SU-DHL-6 (cell line): Measurements from ENCODE around the gene FAM171A2.

Experiments
- EZH2phosphoT487 ChIP-seq: fragments of 200-600 bp; sonication (generic), shearing (Covaris generic); conservative IDR thresholded peaks from 2 replicates; pipeline ENCODE4 v1.6.1; 2018; ENCODE audit warnings: mild to moderate bottlenecking, antibody characterized with exemption, low read length, moderate library complexity, mixed read lengths
- TF ChIP-seq, protein P1 (sequence below): fragments of 200-600 bp; sonication (generic); IDR thresholded peaks from one replicate; pipeline ENCODE4 v1.5.1; 2017; ENCODE audit warnings: antibody characterized with exemption, mild to moderate bottlenecking, low read length, moderate library complexity; ENCODE audit not compliant: insufficient read depth, poor library complexity, severe bottlenecking

DNA sequence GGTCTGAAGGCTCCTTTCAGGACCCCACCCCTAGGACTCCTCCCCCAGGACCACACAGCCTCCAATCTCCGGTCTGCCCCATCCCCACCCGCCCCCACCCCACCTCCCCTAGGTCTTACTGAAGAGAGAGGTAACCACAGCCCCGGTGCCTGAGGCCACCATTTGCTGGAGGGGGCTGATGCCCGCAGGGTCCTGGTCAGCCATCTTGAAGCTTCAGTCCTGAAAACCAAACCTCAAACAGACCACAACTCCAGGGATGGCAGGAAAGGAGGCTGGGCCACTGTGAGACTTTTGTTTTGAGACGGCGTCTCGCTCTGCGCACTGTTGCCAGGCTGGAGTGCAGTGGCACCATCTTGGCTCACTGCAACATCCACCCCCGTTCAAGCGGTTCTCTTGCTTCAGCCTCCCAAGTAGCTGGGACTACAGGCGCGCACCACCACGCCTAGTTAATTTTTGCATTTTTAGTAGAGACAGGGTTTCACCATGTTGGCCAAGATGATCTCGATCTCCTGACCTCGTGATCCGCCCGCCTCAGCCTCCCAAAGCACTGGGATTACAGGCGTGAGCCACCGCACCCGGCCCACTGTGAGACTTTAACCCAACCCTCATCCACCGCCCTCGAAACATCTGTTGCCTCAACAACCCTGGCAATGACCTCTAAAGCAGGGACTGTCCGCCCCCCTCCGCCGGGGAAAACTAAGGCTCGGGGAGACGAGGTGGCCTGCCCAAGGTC is 40.1 kb downstream of the FAM171A2 start:
- TF ChIP-seq, protein P1, sequence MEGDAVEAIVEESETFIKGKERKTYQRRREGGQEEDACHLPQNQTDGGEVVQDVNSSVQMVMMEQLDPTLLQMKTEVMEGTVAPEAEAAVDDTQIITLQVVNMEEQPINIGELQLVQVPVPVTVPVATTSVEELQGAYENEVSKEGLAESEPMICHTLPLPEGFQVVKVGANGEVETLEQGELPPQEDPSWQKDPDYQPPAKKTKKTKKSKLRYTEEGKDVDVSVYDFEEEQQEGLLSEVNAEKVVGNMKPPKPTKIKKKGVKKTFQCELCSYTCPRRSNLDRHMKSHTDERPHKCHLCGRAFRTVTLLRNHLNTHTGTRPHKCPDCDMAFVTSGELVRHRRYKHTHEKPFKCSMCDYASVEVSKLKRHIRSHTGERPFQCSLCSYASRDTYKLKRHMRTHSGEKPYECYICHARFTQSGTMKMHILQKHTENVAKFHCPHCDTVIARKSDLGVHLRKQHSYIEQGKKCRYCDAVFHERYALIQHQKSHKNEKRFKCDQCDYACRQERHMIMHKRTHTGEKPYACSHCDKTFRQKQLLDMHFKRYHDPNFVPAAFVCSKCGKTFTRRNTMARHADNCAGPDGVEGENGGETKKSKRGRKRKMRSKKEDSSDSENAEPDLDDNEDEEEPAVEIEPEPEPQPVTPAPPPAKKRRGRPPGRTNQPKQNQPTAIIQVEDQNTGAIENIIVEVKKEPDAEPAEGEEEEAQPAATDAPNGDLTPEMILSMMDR, result no peak
- no peak for TF ChIP-seq EZH2phosphoT487
